Kidney epithelial cell (primary cell): ENCODE data around the gene NUDT19. TPM values are rescaled to one million over a fixed set of nuclear protein-coding genes. Genes with fewer than 3 reads are reported as not detected.

Experiments
- DNase-seq: peaks from one replicate; pipeline ENCODE4 v3.0.0-alpha.2; 2010; ENCODE audit warnings: low read depth
- H3K27me3 ChIP-seq: 2 replicates; pipeline ENCODE4 v1.6.0; 2011; ENCODE audit warnings: low read length; ENCODE audit not compliant: control insufficient read depth, insufficient read depth
- H3K36me3 ChIP-seq: 2 replicates; pipeline ENCODE4 v1.5.1; 2011; ENCODE audit warnings: low read length; ENCODE audit not compliant: control insufficient read depth, insufficient read depth
- H3K4me3 ChIP-seq: 2 replicates; pipeline ENCODE4 v1.5.1; 2011; ENCODE audit warnings: low read depth, mild to moderate bottlenecking, control low read depth, low read length
- total RNA-seq: library from RNA; depleted of rRNA; stranded (reverse); fragments of >200 nt; gene quantifications from 2 replicates; pipeline ENCODE4 v1.2.3, GENCODE V29; 2015
- TF ChIP-seq, protein P1 (sequence below): IDR thresholded peaks from 2 replicates; pipeline ENCODE4 v1.5.1; 2011; ENCODE audit warnings: mild to moderate bottlenecking, moderate library complexity, low read length, control low read depth, inconsistent platforms; ENCODE audit not compliant: insufficient read depth, poor library complexity, severe bottlenecking

NUDT19 gene
- total RNA-seq, 1 donor from 2014 or later = 12.8 TPM

DNA sequence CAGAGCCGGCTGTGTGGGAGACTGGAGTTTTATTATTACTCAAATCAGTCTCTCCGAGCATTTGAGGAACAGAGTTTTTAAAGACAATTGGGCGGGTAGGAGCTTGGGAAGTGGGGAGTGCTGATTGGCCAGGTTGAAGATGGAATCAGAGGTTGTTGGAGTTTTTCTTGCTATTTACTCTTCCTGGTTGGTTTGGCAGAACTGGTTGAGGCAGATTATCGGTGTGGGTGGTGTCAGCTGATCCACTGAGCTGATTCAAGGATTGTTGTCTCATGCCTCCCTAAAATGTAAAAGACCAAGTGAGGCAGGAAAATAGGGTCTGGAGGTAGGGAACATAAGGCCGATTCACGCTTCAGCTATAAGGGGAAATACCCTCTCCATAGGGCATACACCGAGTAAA is 26.7 kb downstream of the NUDT19 start:
- DNase-seq = no peak
- TF ChIP-seq, protein P1, sequence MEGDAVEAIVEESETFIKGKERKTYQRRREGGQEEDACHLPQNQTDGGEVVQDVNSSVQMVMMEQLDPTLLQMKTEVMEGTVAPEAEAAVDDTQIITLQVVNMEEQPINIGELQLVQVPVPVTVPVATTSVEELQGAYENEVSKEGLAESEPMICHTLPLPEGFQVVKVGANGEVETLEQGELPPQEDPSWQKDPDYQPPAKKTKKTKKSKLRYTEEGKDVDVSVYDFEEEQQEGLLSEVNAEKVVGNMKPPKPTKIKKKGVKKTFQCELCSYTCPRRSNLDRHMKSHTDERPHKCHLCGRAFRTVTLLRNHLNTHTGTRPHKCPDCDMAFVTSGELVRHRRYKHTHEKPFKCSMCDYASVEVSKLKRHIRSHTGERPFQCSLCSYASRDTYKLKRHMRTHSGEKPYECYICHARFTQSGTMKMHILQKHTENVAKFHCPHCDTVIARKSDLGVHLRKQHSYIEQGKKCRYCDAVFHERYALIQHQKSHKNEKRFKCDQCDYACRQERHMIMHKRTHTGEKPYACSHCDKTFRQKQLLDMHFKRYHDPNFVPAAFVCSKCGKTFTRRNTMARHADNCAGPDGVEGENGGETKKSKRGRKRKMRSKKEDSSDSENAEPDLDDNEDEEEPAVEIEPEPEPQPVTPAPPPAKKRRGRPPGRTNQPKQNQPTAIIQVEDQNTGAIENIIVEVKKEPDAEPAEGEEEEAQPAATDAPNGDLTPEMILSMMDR = no peak
- Histone ChIP-seq H3K4me3 (no peak overlapping the region), H3K36me3 (no peaks in the 10 kb centered on the region), H3K27me3 (no peaks in the 10 kb centered on the region)

DNA sequence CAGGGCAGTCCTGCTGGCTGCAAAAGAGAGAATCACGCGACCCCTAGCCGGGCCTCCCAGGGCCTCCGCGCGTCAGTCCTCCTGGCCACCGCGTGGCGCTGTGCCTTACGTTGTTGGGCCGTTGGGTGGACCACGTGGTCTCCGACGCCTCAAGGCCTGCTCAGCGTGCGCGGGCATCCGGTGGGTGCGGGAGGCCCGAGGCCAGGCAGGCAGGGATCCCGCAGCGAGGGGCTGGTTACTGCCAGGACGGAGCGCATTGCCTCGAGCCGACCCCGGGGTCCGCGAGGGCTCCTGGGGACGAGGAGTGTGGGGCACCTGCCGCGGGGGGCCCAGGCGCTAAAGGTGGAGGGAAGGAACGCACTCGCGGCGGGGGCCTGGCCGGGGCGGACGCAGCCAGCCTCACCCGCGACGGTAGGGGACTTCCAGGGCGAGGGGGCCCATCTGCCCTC is 28.0 kb downstream of the NUDT19 start, which contains the start of gene TDRD12:
Gene TDRD12 (plus strand): TSS at position 157 of the 449 bp plus-strand sequence. CDS start 306 bp downstream, outside the sequence.
- Histone ChIP-seq H3K27me3 (no peaks in the 10 kb centered on the region), H3K4me3 (no peak within 1 kb of the TSS), H3K36me3 (no peaks in the 10 kb centered on the region)
- DNase-seq = no peak
- TF ChIP-seq, protein P1 = no peak

DNA sequence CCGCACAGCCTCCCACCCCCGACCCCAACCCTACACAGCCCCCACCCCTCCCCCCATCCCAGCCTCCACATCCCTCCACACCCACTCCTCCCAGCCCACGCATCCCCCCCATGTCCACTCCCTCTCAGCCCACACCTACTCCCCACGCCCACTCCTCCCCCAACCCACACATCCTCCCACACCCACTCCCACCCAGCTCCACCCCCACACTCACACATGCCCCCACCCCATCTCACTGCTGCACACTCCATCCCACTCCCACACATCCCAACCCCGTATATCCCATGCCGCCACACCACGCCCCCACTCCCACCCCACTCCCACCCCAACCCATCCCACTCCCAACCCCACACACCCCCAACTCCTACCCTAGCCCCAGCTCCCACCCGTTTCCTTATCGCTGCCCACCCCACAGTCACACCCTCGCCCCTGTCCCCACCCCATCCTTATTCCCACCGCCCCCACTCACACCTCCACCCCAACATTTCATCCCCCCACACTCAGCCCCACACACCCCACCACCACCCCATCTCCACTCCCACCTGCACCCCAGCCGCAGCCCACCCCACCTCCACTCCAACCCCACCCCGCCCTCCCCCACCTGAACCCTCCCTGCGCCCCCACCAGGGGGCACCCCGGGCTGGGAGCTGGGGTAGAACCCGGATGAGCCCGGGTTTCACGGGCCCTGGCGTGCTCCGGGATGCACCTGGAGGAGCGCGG is 28.8 kb downstream of the NUDT19 start:
- no peak for DNase-seq
- TF ChIP-seq, protein P1 = no peak
- Histone ChIP-seq H3K27me3 (no peaks in the 10 kb centered on the region), H3K36me3 (no peaks in the 10 kb centered on the region), H3K4me3 (no peak overlapping the region)

DNA sequence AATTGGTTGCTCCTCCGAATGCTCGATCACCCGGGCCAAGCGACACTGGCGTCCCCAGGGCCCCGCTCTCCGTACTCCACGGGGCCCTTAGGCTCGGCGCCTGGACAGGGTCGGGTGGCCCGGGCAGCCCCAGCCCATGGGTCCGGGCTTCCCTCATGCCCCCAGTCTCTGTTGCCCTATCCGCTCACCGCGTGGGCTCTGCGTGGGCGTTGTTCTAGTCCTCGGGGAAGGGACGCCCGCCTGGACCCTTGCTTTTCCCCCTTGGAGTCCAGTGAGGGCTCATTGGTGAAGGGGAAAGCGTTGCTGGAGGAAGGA is 29.3 kb downstream of the NUDT19 start:
- no peak for DNase-seq
- Histone ChIP-seq H3K27me3 (no peaks in the 10 kb centered on the region), H3K36me3 (no peaks in the 10 kb centered on the region), H3K4me3 (no peak overlapping the region)
- TF ChIP-seq, protein P1 = no peak

DNA sequence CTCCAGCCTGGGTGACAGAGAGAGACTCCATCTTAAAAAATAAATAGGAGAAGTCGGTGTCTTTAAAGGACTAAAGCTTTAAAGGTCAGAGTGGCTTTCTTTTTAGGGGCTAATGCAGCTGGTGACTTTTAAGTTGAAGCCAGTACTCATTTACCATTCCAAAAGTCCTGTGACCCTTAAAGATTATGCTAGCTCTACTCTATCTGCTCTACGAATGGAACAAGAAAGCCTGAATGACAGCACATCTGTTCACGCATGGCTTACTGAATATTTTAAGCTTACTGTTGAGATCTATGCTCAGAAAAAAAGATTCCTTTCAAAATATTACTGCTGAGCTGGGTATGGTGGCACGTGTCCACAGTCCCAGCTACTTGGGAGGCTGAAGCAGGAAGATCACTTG is 44.3 kb downstream of the NUDT19 start:
- no peak for DNase-seq
- peaks cover 3% of the 10 kb centered on the region for H3K27me3 ChIP-seq
- H3K36me3 ChIP-seq = no peaks in the 10 kb centered on the region
- TF ChIP-seq, protein P1 = no peak
- H3K4me3 ChIP-seq = no peak overlapping the region

DNA sequence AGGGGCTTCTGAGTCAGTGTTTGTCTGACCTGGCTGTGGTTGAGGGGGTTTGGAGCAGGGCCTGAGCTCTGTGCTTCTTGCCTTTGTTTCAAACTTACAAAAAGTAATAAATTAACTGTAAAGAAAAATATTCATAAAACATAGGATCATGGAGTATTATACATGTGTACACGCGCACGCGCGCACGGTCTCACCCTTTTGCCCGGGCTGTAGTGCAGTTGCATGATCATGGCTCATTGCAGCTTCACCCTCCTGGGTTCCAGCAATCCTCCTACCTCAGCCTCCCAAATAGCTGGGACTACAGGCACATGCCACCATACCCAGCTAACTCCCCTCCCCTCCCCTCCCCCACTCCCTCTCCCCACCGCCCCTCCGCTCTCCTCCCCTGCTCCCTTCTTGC is 51.4 kb downstream of the NUDT19 start:
- H3K36me3 ChIP-seq = no peaks in the 10 kb centered on the region

More for the DNA sequence above, 51.4 kb downstream of the NUDT19 start:
- Histone ChIP-seq H3K27me3 (peaks cover 3% of the 10 kb centered on the region), H3K4me3 (no peak overlapping the region)
- TF ChIP-seq, protein P1 = no peak
- no peak for DNase-seq
